Erythroblast (primary cell): ENCODE measurements around the gene PIP5K1B.

Experiments
- GATA1 ChIP-seq: IDR thresholded peaks from 2 replicates; pipeline ENCODE4 v1.6.1; 2011; ENCODE audit warnings: low read depth, mild to moderate bottlenecking, control low read depth, low read length, moderate library complexity
- POLR2A ChIP-seq: IDR thresholded peaks from 2 replicates; pipeline ENCODE4 v1.6.1; 2011; ENCODE audit warnings: mild to moderate bottlenecking, low read length

GRCh38 chr9:68750786-68751185 lies 45.7 kb downstream of the PIP5K1B start:
- TF ChIP-seq POLR2A (no peak), GATA1 (no peak)
